NT2/D1 (cell line): ENCODE data around the gene TCF23.

Experiments
- YY1 ChIP-seq: IDR thresholded peaks from 2 replicates; pipeline ENCODE4 v1.6.1; 2011; ENCODE audit not compliant: insufficient read length, insufficient read depth
- ZNF274 ChIP-seq: IDR thresholded peaks from 2 replicates; pipeline ENCODE4 v1.6.1; 2011; ENCODE audit warnings: mild to moderate bottlenecking, low read depth, low read length

GRCh38 chr2:27185331-27186026 is 36.7 kb downstream of the TCF23 start:
- TF ChIP-seq ZNF274 (no peak), YY1 (no peak)
